OCI-LY3 (cell line): ENCODE results near the gene RGMA.

Experiments
- CTCF ChIP-seq: fragments of 200-600, 300-600 bp; sonication (generic); IDR thresholded peaks from 2 replicates; pipeline ENCODE4 v1.5.1; 2014; ENCODE audit warnings: antibody characterized with exemption, low read length, low read depth
- EZH2phosphoT487 ChIP-seq: fragments of 200-600 bp; shearing (Covaris generic); IDR thresholded peaks from 2 replicates; pipeline ENCODE4 v1.6.1; 2018; ENCODE audit warnings: antibody characterized with exemption, mixed run types, low read depth

- TF ChIP-seq CTCF (no peak), EZH2phosphoT487 (no peak)
Measured at GRCh38 chr15:93127286-93127685, 38.3 kb upstream of the RGMA start.
